ENCODE results near the gene LYST.

GRCh38 chr1:235689356-235689755, 177.3 kb downstream of the LYST start:
- no peak for TF ChIP-seq GATA2 (IDR thresholded peaks at IDR 0.05; ENCODE audit: low read depth, low read length)
- no peak for TF ChIP-seq GATA3 (IDR thresholded peaks at IDR 0.05; ENCODE audit: low read depth, low read length)
